Type B pancreatic cell (in vitro differentiated cells): ENCODE measurements around the gene MT1M. TPM values are rescaled to one million over a fixed set of nuclear protein-coding genes. Genes with fewer than 3 reads are reported as not detected.

Source experiments
- DNase-seq: peaks from one replicate; pipeline ENCODE4 v3.0.0; 2021; ENCODE audit warnings: mixed read lengths; ENCODE audit not compliant: unreplicated experiment; ENCODE audit errors: extremely low spot score
- H3K27ac Mint-ChIP-seq: 2 replicates; pipeline ENCODE4 v1.8.0; 2021; ENCODE audit warnings: mild to moderate bottlenecking, mixed read lengths
- H3K27me3 Mint-ChIP-seq: 2 replicates; pipeline ENCODE4 v1.8.0; 2021; ENCODE audit warnings: mixed read lengths
- H3K36me3 Mint-ChIP-seq: 2 replicates; pipeline ENCODE4 v1.8.0; 2021; ENCODE audit warnings: mixed read lengths
- H3K4me1 Mint-ChIP-seq: one replicate; pipeline ENCODE4 v1.8.0; 2021; ENCODE audit warnings: mixed read lengths; ENCODE audit not compliant: unreplicated experiment
- H3K4me3 Mint-ChIP-seq: 2 replicates; pipeline ENCODE4 v1.8.0; 2021; ENCODE audit warnings: mild to moderate bottlenecking, mixed read lengths
- H3K9me3 Mint-ChIP-seq: 2 replicates; pipeline ENCODE4 v1.8.0; 2021; ENCODE audit warnings: mixed read lengths
- total RNA-seq: library from RNA; stranded (reverse); gene quantifications from 2 replicates; pipeline ENCODE4 v1.2.1, GENCODE V29; 2021; ENCODE audit warnings: low replicate concordance
- TF ChIP-seq, protein P1 (sequence below): fragments of 200-600 bp; sonication (generic); conservative IDR thresholded peaks from 2 replicates; pipeline ENCODE4 v1.5.0; 2021; ENCODE audit warnings: antibody characterized with exemption, mild to moderate bottlenecking

The MT1M gene
- total RNA-seq, 1 donor from 2014 or later = not detected

DNA sequence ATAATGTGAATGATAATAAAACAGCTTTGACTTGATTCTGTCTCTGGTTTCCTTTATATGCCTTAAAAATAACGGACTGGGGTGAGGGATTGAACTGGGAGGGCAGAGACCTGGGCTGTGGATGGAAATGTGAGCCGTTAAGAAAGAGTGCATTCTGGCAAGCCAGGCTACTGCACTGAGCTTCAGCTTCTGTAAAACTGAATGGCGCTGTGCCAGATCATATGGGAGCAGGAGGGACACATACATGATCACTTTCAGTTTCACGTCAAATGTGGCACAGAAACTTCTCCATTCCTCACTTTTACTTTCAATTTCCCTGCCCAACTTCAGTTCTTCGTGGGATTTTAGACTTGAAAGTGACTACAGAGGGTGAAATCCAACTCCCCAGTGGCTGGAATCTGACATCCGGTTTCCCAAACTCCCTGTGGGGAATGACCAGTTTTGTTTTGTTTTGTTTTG lies 23.0 kb upstream of the MT1M start:
- Mint-ChIP-seq H3K36me3 (no peaks in the 10 kb centered on the region), H3K27ac (peak overlapping the region; percentile 62), H3K27me3 (peaks cover 47% of the 10 kb centered on the region), H3K9me3 (no peaks in the 10 kb centered on the region), H3K4me1 (peaks cover 40% of the 10 kb centered on the region), H3K4me3 (peak overlapping the region; percentile 86)
- TF ChIP-seq, protein P1, sequence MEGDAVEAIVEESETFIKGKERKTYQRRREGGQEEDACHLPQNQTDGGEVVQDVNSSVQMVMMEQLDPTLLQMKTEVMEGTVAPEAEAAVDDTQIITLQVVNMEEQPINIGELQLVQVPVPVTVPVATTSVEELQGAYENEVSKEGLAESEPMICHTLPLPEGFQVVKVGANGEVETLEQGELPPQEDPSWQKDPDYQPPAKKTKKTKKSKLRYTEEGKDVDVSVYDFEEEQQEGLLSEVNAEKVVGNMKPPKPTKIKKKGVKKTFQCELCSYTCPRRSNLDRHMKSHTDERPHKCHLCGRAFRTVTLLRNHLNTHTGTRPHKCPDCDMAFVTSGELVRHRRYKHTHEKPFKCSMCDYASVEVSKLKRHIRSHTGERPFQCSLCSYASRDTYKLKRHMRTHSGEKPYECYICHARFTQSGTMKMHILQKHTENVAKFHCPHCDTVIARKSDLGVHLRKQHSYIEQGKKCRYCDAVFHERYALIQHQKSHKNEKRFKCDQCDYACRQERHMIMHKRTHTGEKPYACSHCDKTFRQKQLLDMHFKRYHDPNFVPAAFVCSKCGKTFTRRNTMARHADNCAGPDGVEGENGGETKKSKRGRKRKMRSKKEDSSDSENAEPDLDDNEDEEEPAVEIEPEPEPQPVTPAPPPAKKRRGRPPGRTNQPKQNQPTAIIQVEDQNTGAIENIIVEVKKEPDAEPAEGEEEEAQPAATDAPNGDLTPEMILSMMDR = peak; percentile 29
- no peak for DNase-seq

DNA sequence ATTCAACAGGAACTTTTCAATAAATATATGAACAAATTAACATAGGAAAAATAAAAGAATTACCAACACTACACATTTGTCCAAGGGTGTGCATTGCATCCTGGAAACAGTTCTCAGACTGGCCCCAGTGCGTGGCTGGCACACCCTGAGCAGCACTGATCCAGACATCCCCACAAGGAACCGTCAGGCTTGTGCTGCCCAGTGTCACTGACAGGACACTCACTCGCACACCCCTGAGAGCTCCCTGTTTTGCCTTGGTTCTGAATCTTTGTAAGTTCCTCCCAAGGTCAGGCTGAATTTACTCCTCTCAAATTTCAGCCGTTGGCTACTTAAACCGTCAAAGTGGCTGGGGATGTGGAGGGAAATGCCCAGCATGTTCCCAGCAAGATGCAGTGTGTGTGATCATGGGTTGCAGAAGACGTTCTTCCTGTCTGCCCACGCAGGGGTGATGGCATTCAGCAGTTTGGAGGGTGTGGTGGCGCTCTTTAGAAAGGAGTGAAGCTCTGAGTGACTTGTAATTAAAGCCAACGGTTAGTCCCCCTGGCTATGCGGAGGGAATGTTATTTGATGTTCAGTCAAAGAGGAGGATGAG lies 22.3 kb upstream of the MT1M start:
- Mint-ChIP-seq H3K27me3 (peaks cover 53% of the 10 kb centered on the region), H3K4me3 (peak overlapping the region; percentile 64), H3K9me3 (no peaks in the 10 kb centered on the region), H3K4me1 (peaks cover 40% of the 10 kb centered on the region), H3K27ac (peak overlapping the region; percentile 77), H3K36me3 (no peaks in the 10 kb centered on the region)
- TF ChIP-seq, protein P1 = no peak
- DNase-seq = no peak

DNA sequence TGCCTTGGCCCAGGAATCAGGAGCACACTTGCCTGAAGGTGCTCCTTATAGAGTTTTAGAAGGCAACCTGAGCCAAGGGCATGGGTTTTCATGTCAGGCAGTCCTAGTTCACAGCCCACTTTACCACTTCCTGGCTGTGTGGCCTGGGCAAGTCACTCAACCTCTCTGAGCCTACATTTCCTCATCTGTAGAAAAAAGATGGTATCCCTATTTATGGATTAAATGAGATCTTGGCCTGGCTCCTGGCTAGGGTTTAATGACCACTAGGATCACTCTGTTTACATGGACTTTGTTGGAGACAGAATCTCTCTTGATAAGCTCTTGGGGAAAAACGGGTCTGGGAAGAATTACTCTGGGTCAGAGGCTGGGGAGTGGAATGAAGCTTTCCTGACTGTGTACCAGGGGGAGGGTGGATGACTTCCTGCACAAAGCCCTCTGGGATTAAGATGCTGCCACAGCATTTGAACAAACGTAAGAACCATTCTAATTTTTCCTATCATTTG lies 21.8 kb upstream of the MT1M start:
- TF ChIP-seq, protein P1 = no peak
- peaks cover 40% of the 10 kb centered on the region for H3K4me1 Mint-ChIP-seq

DNA sequence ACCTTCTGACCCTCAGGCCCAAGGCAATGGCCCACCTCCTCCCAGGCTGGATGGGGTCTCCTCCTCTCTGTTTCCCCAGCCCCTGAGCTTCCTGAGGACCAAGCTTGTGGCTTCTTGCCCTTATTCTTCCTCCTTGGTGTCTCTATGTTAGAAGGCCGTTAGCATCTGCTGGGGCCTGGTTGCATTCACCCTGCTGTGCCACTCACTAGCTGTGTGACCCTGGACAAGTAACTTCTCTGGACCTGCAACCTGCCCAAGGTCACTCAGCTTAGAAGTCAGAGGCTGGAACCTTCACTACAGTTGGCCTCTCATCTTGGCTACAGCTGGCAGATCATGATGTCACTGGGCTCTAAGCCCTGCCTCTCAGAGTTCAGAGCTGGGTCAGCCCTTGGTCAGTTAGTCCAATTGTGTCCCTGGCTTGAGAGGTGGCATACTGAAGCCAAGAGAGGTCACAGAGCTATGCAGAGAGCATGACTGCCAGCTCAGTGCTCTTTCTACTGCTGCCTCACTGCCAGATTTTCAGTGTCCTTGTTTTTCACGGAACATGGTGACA lies 21.1 kb upstream of the MT1M start:
- Mint-ChIP-seq H3K27me3 (peaks cover 60% of the 10 kb centered on the region), H3K4me1 (peaks cover 39% of the 10 kb centered on the region), H3K27ac (no peak overlapping the region), H3K9me3 (no peaks in the 10 kb centered on the region), H3K36me3 (no peaks in the 10 kb centered on the region), H3K4me3 (peak overlapping the region; percentile 57)
- TF ChIP-seq, protein P1 = no peak
- DNase-seq = no peak

More for the DNA sequence above, 21.8 kb upstream of the MT1M start:
- no peak for DNase-seq
- Mint-ChIP-seq H3K9me3 (no peaks in the 10 kb centered on the region), H3K36me3 (no peaks in the 10 kb centered on the region), H3K27me3 (peaks cover 57% of the 10 kb centered on the region), H3K4me3 (peak overlapping the region; percentile 64), H3K27ac (peak overlapping the region; percentile 77)

DNA sequence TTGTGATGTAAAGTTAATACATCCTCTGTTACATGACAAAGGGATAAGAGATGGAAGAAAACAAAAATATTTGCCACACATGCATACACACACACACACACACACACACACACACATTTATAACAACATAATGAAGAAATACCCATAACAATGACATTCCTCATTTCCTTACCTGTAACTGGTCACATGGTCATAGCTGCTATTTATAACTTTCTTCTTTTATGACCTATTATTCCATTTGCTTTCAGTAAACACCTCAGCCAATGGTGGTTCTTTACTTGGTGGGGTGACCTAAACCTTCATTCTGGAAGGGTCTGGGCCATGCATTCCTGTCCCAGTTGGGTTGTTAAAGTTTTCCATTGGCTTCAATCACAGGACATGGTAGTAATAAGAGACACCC lies 18.8 kb upstream of the MT1M start:
- no peaks in the 10 kb centered on the region for H3K36me3 Mint-ChIP-seq
- no peaks in the 10 kb centered on the region for H3K9me3 Mint-ChIP-seq

More for the DNA sequence above, 18.8 kb upstream of the MT1M start:
- Mint-ChIP-seq H3K27ac (no peak overlapping the region), H3K4me1 (peaks cover 23% of the 10 kb centered on the region), H3K27me3 (peaks cover 75% of the 10 kb centered on the region), H3K4me3 (no peak overlapping the region)
- TF ChIP-seq, protein P1 = no peak
- DNase-seq = no peak
